IMR-90 (cell line): ENCODE results near the gene RAB19. TPM values are rescaled to one million over a fixed set of nuclear protein-coding genes. Genes with fewer than 3 reads are reported as not detected.

Source experiments
- ATAC-seq: fragments of 200-7000 bp; cut with Tn5 transposase; 2 replicates; pipeline ENCODE4 v1.9.1; 2020; ENCODE audit warnings: low read depth, mild to moderate bottlenecking, moderate library complexity
- BruUV-seq: library from RNA; stranded (reverse); fragments of 400-500 nt; replicated peaks from 2 replicates; lab custom pipeline; 2021; lab: Mats Ljungman, UMichigan
- CTCF ChIA-PET: fragments of 300-600 bp; formaldehyde crosslinking; extraction: SDS; loops from one replicate; lab custom pipeline; 2021; ENCODE audit warnings: antibody characterized with exemption; lab: Yijun Ruan, JAX
- POLR2A ChIA-PET: fragments of 300-600 bp; sonication (Branson Sonifier 250); formaldehyde crosslinking; loops from one replicate; lab custom pipeline; 2022; ENCODE audit warnings: antibody characterized with exemption; ENCODE audit not compliant: unreplicated experiment; lab: Charles Lee
- DNase-seq: peaks from one replicate; pipeline ENCODE4 v3.0.0; 2013
- H2AFZ ChIP-seq: replicated peaks from 2 replicates; pipeline ENCODE3; 2013; ENCODE audit warnings: low read length, mild to moderate bottlenecking; ENCODE audit not compliant: poor library complexity
- H2AK5ac ChIP-seq: 2 replicates; pipeline ENCODE4 v1.6.1; 2013; ENCODE audit warnings: low read depth, low read length, inconsistent platforms
- H2AK9ac ChIP-seq: replicated peaks from 2 replicates; pipeline ENCODE3; 2013; ENCODE audit warnings: mild to moderate bottlenecking, low read depth, low read length, moderate library complexity; ENCODE audit not compliant: poor library complexity
- H2BK120ac ChIP-seq: 2 replicates; pipeline ENCODE4 v1.6.1; 2013; ENCODE audit warnings: low read depth, low read length, inconsistent platforms
- H2BK15ac ChIP-seq: 3 replicates; pipeline ENCODE4 v1.6.1; 2013; ENCODE audit warnings: low read depth, low read length, inconsistent platforms
- H2BK20ac ChIP-seq: 2 replicates; pipeline ENCODE4 v1.6.1; 2013; ENCODE audit warnings: low read depth, mild to moderate bottlenecking, inconsistent platforms, low read length, moderate library complexity
- H2BK5ac ChIP-seq: 2 replicates; pipeline ENCODE4 v1.6.1; 2013; ENCODE audit warnings: mild to moderate bottlenecking, low read depth, low read length, inconsistent platforms; ENCODE audit not compliant: poor library complexity, severe bottlenecking
- H3K14ac ChIP-seq: replicated peaks from 2 replicates; pipeline ENCODE4 v1.6.1; 2013; ENCODE audit warnings: low read depth, low read length, inconsistent platforms
- H3K18ac ChIP-seq: 2 replicates; pipeline ENCODE4 v1.6.1; 2013; ENCODE audit warnings: low read depth, low read length, control low read depth
- H3K23ac ChIP-seq: 2 replicates; pipeline ENCODE4 v1.6.1; 2013; ENCODE audit warnings: low read depth, low read length, inconsistent platforms
- H3K27ac ChIP-seq: 2 replicates; pipeline ENCODE4 v1.5.1; 2013; ENCODE audit warnings: mild to moderate bottlenecking, control low read depth, low read length; ENCODE audit not compliant: insufficient read depth
- H3K27me3 ChIP-seq: 2 replicates; pipeline ENCODE4 v1.6.1; 2013; ENCODE audit warnings: low read length; ENCODE audit not compliant: control insufficient read depth, insufficient read depth
- H3K36me3 ChIP-seq: 2 replicates; pipeline ENCODE4 v1.6.1; 2013; ENCODE audit warnings: low read length, mixed read lengths; ENCODE audit not compliant: control insufficient read depth, insufficient read depth
- H3K4ac ChIP-seq: 2 replicates; pipeline ENCODE4 v1.6.1; 2013; ENCODE audit warnings: low read depth, low read length, inconsistent platforms
- H3K4me1 ChIP-seq: 2 replicates; pipeline ENCODE4 v1.6.1; 2013; ENCODE audit warnings: low read length, mixed read lengths; ENCODE audit not compliant: control insufficient read depth, insufficient read depth
- H3K4me2 ChIP-seq: 2 replicates; pipeline ENCODE4 v1.6.1; 2013; ENCODE audit warnings: low read depth, mild to moderate bottlenecking, control low read depth, low read length, moderate library complexity
- H3K4me3 ChIP-seq: 2 replicates; pipeline ENCODE4 v1.5.1; 2013; ENCODE audit warnings: low read depth, mild to moderate bottlenecking, control low read depth, low read length, moderate library complexity; ENCODE audit not compliant: insufficient read depth
- H3K56ac ChIP-seq: 2 replicates; pipeline ENCODE4 v1.6.1; 2013; ENCODE audit warnings: low read length, inconsistent platforms; ENCODE audit not compliant: insufficient read depth; ENCODE audit errors: extremely low read depth
- H3K79me1 ChIP-seq, 2 experiments: 2 replicates each; pipeline ENCODE4 v1.6.1; 2013; ENCODE audit warnings: low read length in 2 of 2, inconsistent platforms in 1 of 2, low read depth in 1 of 2
- H3K9ac ChIP-seq: 2 replicates; pipeline ENCODE4 v1.6.1; 2013; ENCODE audit warnings: low read depth, low read length, control low read depth
- H3K9me1 ChIP-seq: 2 replicates; pipeline ENCODE4 v1.6.1; 2013; ENCODE audit warnings: low read length, inconsistent platforms; ENCODE audit not compliant: insufficient read depth
- H3K9me3 ChIP-seq: 2 replicates; pipeline ENCODE4 v1.6.1; 2013; ENCODE audit warnings: low read length; ENCODE audit not compliant: control insufficient read depth, insufficient read depth
- H4K20me1 ChIP-seq: 2 replicates; pipeline ENCODE4 v1.6.1; 2013; ENCODE audit warnings: low read length, inconsistent platforms; ENCODE audit not compliant: insufficient read depth
- H4K5ac ChIP-seq: 2 replicates; pipeline ENCODE4 v1.6.1; 2013; ENCODE audit warnings: mild to moderate bottlenecking, low read depth, low read length, control low read depth
- H4K8ac ChIP-seq, 2 experiments: 2 replicates each; pipeline ENCODE4 v1.6.1; 2013; ENCODE audit warnings: low read depth in 2 of 2, low read length in 2 of 2, control low read depth in 1 of 2, inconsistent platforms in 1 of 2
- H4K91ac ChIP-seq: 2 replicates; pipeline ENCODE4 v1.6.1; 2013; ENCODE audit warnings: low read depth, low read length, inconsistent platforms; ENCODE audit not compliant: insufficient read depth
- CEBPB ChIP-seq: IDR thresholded peaks from 2 replicates; pipeline ENCODE4 v1.6.1; 2012; ENCODE audit warnings: low read depth, low read length, improper control_type of control experiment
- CHD1 ChIP-seq: IDR thresholded peaks from 2 replicates; pipeline ENCODE4 v1.6.1; 2012; ENCODE audit warnings: low read depth, low read length, improper control_type of control experiment
- MAFK ChIP-seq: IDR thresholded peaks from 2 replicates; pipeline ENCODE4 v1.6.1; 2012; ENCODE audit warnings: low read depth, low read length, improper control_type of control experiment
- MAZ ChIP-seq: IDR thresholded peaks from 2 replicates; pipeline ENCODE4 v1.6.1; 2012; ENCODE audit warnings: low read depth, mild to moderate bottlenecking, low read length, improper control_type of control experiment, moderate library complexity, borderline replicate concordance
- MXI1 ChIP-seq: IDR thresholded peaks from 2 replicates; pipeline ENCODE4 v1.6.1; 2012; ENCODE audit warnings: low read depth, mild to moderate bottlenecking, low read length, moderate library complexity, borderline replicate concordance
- NFE2L2 ChIP-seq: fragments of 150-350 bp; IDR thresholded peaks from 2 replicates; pipeline ENCODE4 v1.6.1; 2016; ENCODE audit warnings: low read depth, mild to moderate bottlenecking, low read length
- RAD21 ChIP-seq: IDR thresholded peaks from 2 replicates; pipeline ENCODE4 v1.6.1; 2012; ENCODE audit warnings: low read length, improper control_type of control experiment
- RFX5 ChIP-seq: IDR thresholded peaks from 2 replicates; pipeline ENCODE4 v1.8.0; 2012; ENCODE audit warnings: low read depth, mild to moderate bottlenecking, low read length, moderate library complexity
- SMC3 ChIP-seq: fragments of 150-350 bp; IDR thresholded peaks from 2 replicates; pipeline ENCODE4 v1.6.1; 2016; ENCODE audit warnings: low read depth, mild to moderate bottlenecking, antibody characterized with exemption, low read length, moderate library complexity
- WGBS, 2 experiments: methylation state at CpG; one replicate each; pipeline versions ENCODE4 v1.1.5 to v1.1.7; 2013; ENCODE audit warnings: missing lambda C conversion rate in 2 of 2; ENCODE audit not compliant: insufficient read length in 1 of 2; ENCODE audit errors: extremely low coverage in 2 of 2; 5-methylcytosine and 5-hydroxymethylcytosine counted together
- dilution Hi-C: fragments of 300-500 bp; cut with HindIII; formaldehyde crosslinking; loops from one replicate; pipeline ENCODE4 v1.14.3; 2018; ENCODE audit warnings: low sequenced_read_pairs; ENCODE audit not compliant: unreplicated experiment
- in situ Hi-C: fragments of 300-500 bp; cut with MboI; formaldehyde crosslinking; loops from 3 replicates; pipeline ENCODE4 v1.14.3; 2019; ENCODE audit warnings: low sequenced_read_pairs, inconsistent platforms, mixed read lengths
- intact Hi-C: fragments of 100-400 bp; cut with micrococcal nuclease; formaldehyde crosslinking; loops from 2 replicates; pipeline ENCODE4 v1.10.0; 2022
- polyA plus RNA-seq, 3 experiments: library from polyadenylated mRNA; depleted of rRNA; stranded (reverse); fragments of >200 nt; gene quantifications; 2 replicates each; pipeline ENCODE4 v1.2.3, GENCODE V29; 2012; ENCODE audit warnings: low replicate concordance in 1 of 3
- total RNA-seq: library from RNA; depleted of rRNA; stranded (reverse); fragments of >200 nt; gene quantifications from 2 replicates; pipeline ENCODE4 v1.2.3, GENCODE V29; 2012
- TF ChIP-seq, protein P1 (sequence below): fragments of 150-350 bp; IDR thresholded peaks from 2 replicates; pipeline ENCODE4 v1.6.1; 2017; ENCODE audit warnings: mild to moderate bottlenecking, antibody characterized with exemption, low read length, low read depth

RAB19 gene
- total and polyA plus RNA-seq, 2 of the 4 experiments (the other 2 are of a cell fraction) = not detected

DNA sequence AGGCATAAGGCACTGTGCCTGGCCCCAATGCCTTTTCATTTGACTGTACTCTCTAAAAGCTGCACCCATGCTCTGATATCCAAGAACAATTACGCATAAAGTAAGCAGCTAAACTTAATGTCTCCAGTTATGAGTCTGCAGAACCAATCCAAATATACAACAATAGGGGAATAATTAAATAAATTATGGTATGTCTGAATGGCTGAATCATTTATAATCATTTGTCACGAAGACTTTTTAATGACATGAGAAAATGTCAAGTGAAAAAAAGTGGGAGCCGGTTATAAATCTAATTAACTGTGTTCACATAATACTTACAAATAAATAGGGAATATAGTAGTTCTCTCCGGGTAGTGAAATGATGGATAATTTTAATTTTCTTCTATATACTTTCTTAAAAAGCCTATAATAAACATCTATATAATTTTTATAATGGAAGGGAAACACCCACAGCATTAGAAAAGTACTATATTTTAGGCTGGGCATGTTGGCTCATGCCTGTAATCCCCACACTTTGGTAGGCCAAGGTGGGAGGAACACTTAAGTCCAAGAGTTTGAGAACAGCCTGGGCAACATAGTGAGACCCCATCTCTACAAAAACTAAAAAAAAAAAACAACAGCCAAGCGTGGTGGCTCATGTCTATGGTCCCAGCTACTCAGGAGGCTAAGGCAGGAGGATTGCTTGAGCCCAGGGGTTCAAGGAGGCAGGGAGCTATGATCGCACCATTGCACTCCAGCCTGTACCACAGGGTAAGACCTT, 19.7 kb upstream of the RAB19 start:
- Histone ChIP-seq H2AK5ac (no peak overlapping the region; the same call in 1 of the 2 replicates), H3K4me2 (no peak overlapping the region), H3K9ac (no peak overlapping the region), H3K14ac (no peak overlapping the region), H3K4me1 (peaks cover 3% of the 10 kb centered on the region; the same call in 1 of the 2 replicates), H3K23ac (no peak overlapping the region), H2BK120ac (no peak overlapping the region), H3K18ac (no peak overlapping the region), H3K36me3 (peaks cover 15% of the 10 kb centered on the region), H2BK20ac (no peak overlapping the region), H2AFZ (no peak overlapping the region), H2BK15ac (no peak overlapping the region), H3K9me1 (peaks cover 5% of the 10 kb centered on the region; the same call in 1 of the 2 replicates), H2AK9ac (no peak overlapping the region), H3K79me1 (peaks cover 16 to 46% of the 10 kb centered on the region in 2 experiments), H3K4me3 (no peak overlapping the region), H3K27ac (no peak overlapping the region), H4K91ac (no peak overlapping the region), H4K8ac (no peak overlapping the region; a peak in 1 of 4 replicates), H2BK5ac (no peak overlapping the region), H4K5ac (no peak overlapping the region), H3K27me3 (no peaks in the 10 kb centered on the region), H4K20me1 (peaks cover 38% of the 10 kb centered on the region), H3K56ac (no peak overlapping the region), H3K9me3 (no peaks in the 10 kb centered on the region), H3K4ac (no peak overlapping the region)
- CTCF ChIA-PET = no interaction called here
- WGBS, 2 experiments = no CpG with 5 or more reads among the region's 6 CpGs
- dilution Hi-C loops = no loop called here
- ATAC-seq (no peak), DNase-seq (no peak)
- POLR2A ChIA-PET = interaction anchor here (0.6 kb wide), 1 partner anchor 9 kb away, joined by 8 read pairs; no protein-coding TSS in a partner anchor
- no TSS peak for BruUV-seq
- TF ChIP-seq MXI1 = no peak
- TF ChIP-seq RFX5 = no peak
- TF ChIP-seq MAZ = no peak
- no peak for TF ChIP-seq NFE2L2
- TF ChIP-seq, protein P1, sequence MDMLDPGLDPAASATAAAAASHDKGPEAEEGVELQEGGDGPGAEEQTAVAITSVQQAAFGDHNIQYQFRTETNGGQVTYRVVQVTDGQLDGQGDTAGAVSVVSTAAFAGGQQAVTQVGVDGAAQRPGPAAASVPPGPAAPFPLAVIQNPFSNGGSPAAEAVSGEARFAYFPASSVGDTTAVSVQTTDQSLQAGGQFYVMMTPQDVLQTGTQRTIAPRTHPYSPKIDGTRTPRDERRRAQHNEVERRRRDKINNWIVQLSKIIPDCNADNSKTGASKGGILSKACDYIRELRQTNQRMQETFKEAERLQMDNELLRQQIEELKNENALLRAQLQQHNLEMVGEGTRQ = no peak
- no peak for TF ChIP-seq CHD1
- no peak for TF ChIP-seq SMC3
- no peak for TF ChIP-seq MAFK
- no peak for TF ChIP-seq RAD21
- TF ChIP-seq CEBPB = no peak
- intact Hi-C loops = no loop called here
- in situ Hi-C loops = no loop called here
